ENCODE measurements around the gene NRP2. TPM values are rescaled to one million over a fixed set of nuclear protein-coding genes. Genes with fewer than 3 reads are reported as not detected.

Gene NRP2
- total RNA-seq, 4 donors from 2014 or later = 195 to 440 (median 314) TPM

- intact Hi-C loops (cut with DNase I) = no loop called here
- Histone ChIP-seq H3K4me3 (no peak overlapping the region), H3K36me3 (peaks cover 0 to 49% (median 23%) of the 10 kb centered on the region in 4 donors), H3K27ac (replicated peaks in 1 of 4) (peak overlapping the region; percentile 80 to 98 (median 90)), H3K9me3 (no peaks in the 10 kb centered on the region), H3K27me3 (no peaks in the 10 kb centered on the region), H3K4me1 (peaks cover 44 to 100% (median 99%) of the 10 kb centered on the region in 4 donors)
- no peak for DNase-seq (ENCODE audit: extremely low spot score)
- WGBS = 65% methylated on average over 5 of the region's 5 CpGs
- TF ChIP-seq CTCF (IDR thresholded peaks at IDR 0.05) = no peak
- peak in 1 of 2 donors; percentile 7 for TF ChIP-seq POLR2AphosphoS5 (IDR thresholded peaks at IDR 0.05)
These were observed 72.6 kb downstream of the NRP2 start for GRCh38 chr2:205754924-205755321.

- 55% methylated on average over 3 of the region's 3 CpGs for WGBS
- Histone ChIP-seq H3K4me3 (no peak overlapping the region), H3K4me1 (peaks cover 44 to 100% (median 100%) of the 10 kb centered on the region in 4 donors), H3K9me3 (no peaks in the 10 kb centered on the region), H3K27me3 (no peaks in the 10 kb centered on the region), H3K27ac (replicated peaks in 1 of 4) (peak overlapping the region; percentile 80 to 98 (median 90)), H3K36me3 (peaks cover 0 to 53% (median 22%) of the 10 kb centered on the region in 4 donors)
- DNase-seq (ENCODE audit: extremely low spot score) = no peak
- intact Hi-C loops (cut with DNase I) = no loop called here
- no peak for TF ChIP-seq EP300 (IDR thresholded peaks at IDR 0.05)
- TF ChIP-seq POLR2A (IDR thresholded peaks at IDR 0.05; ENCODE audit: low read depth) = no peak
- TF ChIP-seq POLR2AphosphoS5 (IDR thresholded peaks at IDR 0.05) = no peak
- TF ChIP-seq CTCF (IDR thresholded peaks at IDR 0.05) = no peak
These were observed 73.6 kb downstream of the NRP2 start for GRCh38 chr2:205755923-205756322.

- Histone ChIP-seq H3K36me3 (peaks cover 0 to 47% (median 24%) of the 10 kb centered on the region in 4 donors), H3K9me3 (no peaks in the 10 kb centered on the region), H3K27ac (replicated peaks in 1 of 4) (peak overlapping the region; percentile 80 to 98 (median 90)), H3K4me1 (peaks cover 44 to 100% (median 96%) of the 10 kb centered on the region in 4 donors), H3K27me3 (no peaks in the 10 kb centered on the region), H3K4me3 (no peak overlapping the region)
- TF ChIP-seq CTCF (IDR thresholded peaks at IDR 0.05) = no peak
- TF ChIP-seq POLR2A (IDR thresholded peaks at IDR 0.05; ENCODE audit: low read depth) = no peak
- TF ChIP-seq EP300 (IDR thresholded peaks at IDR 0.05) = no peak
- intact Hi-C loops (cut with DNase I) = no loop called here
- WGBS = 86% methylated on average over 4 of the region's 4 CpGs
- DNase-seq (ENCODE audit: extremely low spot score) = no peak
These were observed 75.0 kb downstream of the NRP2 start for GRCh38 chr2:205757271-205757670.

GRCh38 chr2:205758051-205758450, 75.8 kb downstream of the NRP2 start:
- TF ChIP-seq POLR2AphosphoS5 (IDR thresholded peaks at IDR 0.05) = peak; percentile 56 to 68
- TF ChIP-seq CTCF (IDR thresholded peaks at IDR 0.05) = no peak
- TF ChIP-seq EP300 (IDR thresholded peaks at IDR 0.05) = no peak
- no peak for TF ChIP-seq POLR2A (IDR thresholded peaks at IDR 0.05; ENCODE audit: low read depth)
- intact Hi-C loops (cut with DNase I) = no loop called here
- H3K36me3 ChIP-seq = peaks cover 0 to 44% (median 18%) of the 10 kb centered on the region in 4 donors
- peak overlapping the region; percentile 80 to 98 (median 90) for H3K27ac ChIP-seq (replicated peaks in 1 of 4)
- H3K4me3 ChIP-seq = no peak overlapping the region
- H3K4me1 ChIP-seq = peaks cover 44 to 100% (median 96%) of the 10 kb centered on the region in 4 donors
- no peaks in the 10 kb centered on the region for H3K27me3 ChIP-seq
- H3K9me3 ChIP-seq = no peaks in the 10 kb centered on the region
- DNase-seq (ENCODE audit: extremely low spot score) = no peak
- 61% methylated on average over 4 of the region's 4 CpGs for WGBS

- no peaks in the 10 kb centered on the region for H3K9me3 ChIP-seq
- H3K4me1 ChIP-seq = peaks cover 47 to 100% (median 96%) of the 10 kb centered on the region in 4 donors
- no peaks in the 10 kb centered on the region for H3K27me3 ChIP-seq
- intact Hi-C loops (cut with DNase I) = no loop called here
- H3K36me3 ChIP-seq = peaks cover 0 to 39% (median 14%) of the 10 kb centered on the region in 4 donors
- H3K27ac ChIP-seq (replicated peaks in 1 of 4) = peak overlapping the region; percentile 80 to 98 (median 90)
- DNase-seq (ENCODE audit: extremely low spot score) = no peak
- TF ChIP-seq CTCF (IDR thresholded peaks at IDR 0.05) (no peak), POLR2A (IDR thresholded peaks at IDR 0.05; ENCODE audit: low read depth) (no peak), EP300 (IDR thresholded peaks at IDR 0.05) (no peak), POLR2AphosphoS5 (IDR thresholded peaks at IDR 0.05) (no peak)
- no peak overlapping the region for H3K4me3 ChIP-seq
- WGBS = 65% methylated on average over 5 of the region's 5 CpGs
These were observed 76.2 kb downstream of the NRP2 start for GRCh38 chr2:205758500-205758899.

Measured in esophagus muscularis mucosa (tissue), 4 donors.